Esophagus muscularis mucosa (tissue), 4 donors: ENCODE measurements around the gene PDXP.

ENCODE experiments used
- CTCF ChIP-seq, 3 experiments: fragments of 200-600 bp in 2 of 3; fragments of 450-650 bp in 1 of 3; sonication (generic) in 2 of 3; IDR thresholded peaks; one replicate each; pipeline ENCODE4 v1.5.1; 2017 to 2019; ENCODE audit warnings: antibody characterized with exemption in 3 of 3, mild to moderate bottlenecking in 2 of 3, moderate library complexity in 1 of 3
- EP300 ChIP-seq: sonication (generic); formaldehyde crosslinking; IDR thresholded peaks from one replicate; pipeline ENCODE4 v1.6.1; 2017; ENCODE audit warnings: antibody characterized with exemption
- POLR2A ChIP-seq: fragments of 450-650 bp; IDR thresholded peaks from one replicate; pipeline ENCODE4 v1.6.1; 2017; ENCODE audit warnings: antibody characterized with exemption, moderate library complexity, mild to moderate bottlenecking, low read depth
- POLR2AphosphoS5 ChIP-seq, 2 donors: sonication (generic); formaldehyde crosslinking; IDR thresholded peaks; one replicate each; pipeline ENCODE4 v1.6.1; 2017; ENCODE audit warnings: antibody characterized with exemption in 2 of 2

DNA sequence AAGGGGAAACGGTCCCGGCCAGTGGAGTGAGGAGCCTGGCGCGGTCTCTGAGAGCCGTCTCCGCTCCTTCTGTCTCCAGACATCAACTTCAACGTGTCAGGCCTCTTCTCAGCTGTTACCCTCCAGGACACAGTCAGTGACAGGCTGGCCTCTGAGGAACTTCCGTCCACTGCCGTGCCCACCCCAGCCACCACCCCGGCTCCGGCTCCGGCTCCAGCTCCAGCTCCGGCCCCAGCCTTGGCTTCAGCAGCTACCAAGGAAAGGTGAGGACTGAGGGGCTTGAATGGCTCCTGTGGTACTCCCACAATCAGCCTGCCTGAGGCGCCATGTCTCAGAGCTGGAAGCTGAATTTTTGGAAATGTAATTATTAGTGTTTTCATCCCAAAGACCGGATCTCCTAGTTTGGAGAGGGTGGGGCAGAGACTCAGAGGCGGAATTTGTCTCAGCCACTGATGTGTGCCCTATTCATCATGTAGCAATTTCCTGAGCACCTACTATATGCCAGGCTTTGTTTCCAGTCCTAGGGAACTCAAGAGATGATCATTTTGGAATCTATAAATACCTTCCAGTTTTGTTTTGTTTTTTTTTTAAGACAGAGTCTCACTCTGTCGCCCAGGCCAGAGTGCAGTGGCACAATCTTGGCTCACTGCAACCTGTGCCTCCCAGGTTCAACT lies 7.9 kb upstream of the PDXP start:
- no peak for TF ChIP-seq POLR2A
- no peak for TF ChIP-seq EP300
- no peak for TF ChIP-seq CTCF (IDR thresholded peaks at IDR 0.05)
- TF ChIP-seq POLR2AphosphoS5 (IDR thresholded peaks at IDR 0.05) = no peak
